B cell (primary cell): ENCODE results near the gene TPH2. TPM values are rescaled to one million over a fixed set of nuclear protein-coding genes. Genes with fewer than 3 reads are reported as not detected.

Experiments used
- ATAC-seq: fragments of 200-7000 bp; cut with Tn5 transposase; one replicate; pipeline ENCODE4 v1.10.0; 2021; ENCODE audit warnings: low read depth, mild to moderate bottlenecking, moderate number of reproducible peaks, moderate library complexity
- CTCF ChIA-PET: fragments of 350-600 bp; sonication (Branson Sonifier 250); formaldehyde crosslinking; loops from one replicate; lab custom pipeline; 2021; ENCODE audit warnings: antibody characterized with exemption, inconsistent platforms; lab: Charles Lee
- POLR2A ChIA-PET: fragments of 350-600 bp; sonication (Branson Sonifier 250); formaldehyde crosslinking; loops from one replicate; lab custom pipeline; 2021; ENCODE audit warnings: antibody characterized with exemption; lab: Charles Lee
- DNase-seq: peaks from one replicate; pipeline ENCODE4 v3.0.0; 2013
- H2AFZ ChIP-seq: 2 replicates; pipeline ENCODE4 v1.6.1; 2012; ENCODE audit warnings: mild to moderate bottlenecking, low read depth, low read length; ENCODE audit not compliant: insufficient read depth, poor library complexity, severe bottlenecking
- H3K27ac ChIP-seq, 2 donors: 1 replicate in 1 of 2; 2 replicates in 1 of 2; pipeline ENCODE4 v1.5.1; 2012 to 2013; ENCODE audit warnings: low read length in 2 of 2, mild to moderate bottlenecking in 2 of 2, moderate library complexity in 1 of 2
- H3K27me3 ChIP-seq, 4 experiments: fragments of 200-600 bp in 1 of 4; sonication (generic) in 1 of 4; replicated peaks in 1 of 4; 1 replicate in 2 of 4; 2 replicates in 2 of 4; pipeline versions ENCODE4 v1.6.1 to v1.7.0; 2013 to 2016; ENCODE audit warnings: low read length in 3 of 4, mild to moderate bottlenecking in 2 of 4, mixed read lengths in 1 of 4, moderate library complexity in 1 of 4; ENCODE audit not compliant: insufficient read depth in 4 of 4, control insufficient read depth in 3 of 4; ENCODE audit errors: control extremely low read depth in 1 of 4
- H3K36me3 ChIP-seq, 2 experiments: replicated peaks in 1 of 2; 1 replicate in 1 of 2; 2 replicates in 1 of 2; pipeline versions ENCODE4 v1.6.1 to v1.7.1; 2013; ENCODE audit warnings: low read length in 1 of 2; ENCODE audit not compliant: insufficient read depth in 2 of 2, control insufficient read depth in 1 of 2; ENCODE audit errors: control extremely low read depth in 1 of 2, extremely low read depth in 1 of 2
- H3K4me1 ChIP-seq, 2 donors: fragments of 200-600 bp in 1 of 2; sonication (generic) in 1 of 2; 1 replicate in 1 of 2; 2 replicates in 1 of 2; pipeline versions ENCODE4 v1.5.1 to v1.6.1; 2013 to 2017; ENCODE audit warnings: low read length in 2 of 2; ENCODE audit not compliant: control insufficient read depth in 2 of 2, insufficient read depth in 2 of 2
- H3K4me2 ChIP-seq: replicated peaks from 2 replicates; pipeline ENCODE3; 2012; ENCODE audit warnings: mild to moderate bottlenecking, low read depth, low read length; ENCODE audit not compliant: poor library complexity, severe bottlenecking
- H3K4me3 ChIP-seq, 5 experiments: fragments of 200-600 bp in 1 of 5; sonication (generic) in 1 of 5; 1 replicate in 3 of 5; 2 replicates in 2 of 5; pipeline versions ENCODE4 v1.5.1 to v1.7.0; 2011 to 2016; ENCODE audit warnings: low read length in 4 of 5, mild to moderate bottlenecking in 4 of 5, low read depth in 2 of 5, control low read depth in 1 of 5, moderate library complexity in 1 of 5; ENCODE audit not compliant: insufficient read depth in 1 of 5; ENCODE audit errors: control extremely low read depth in 1 of 5, extremely low read depth in 1 of 5
- H3K79me2 ChIP-seq: fragments of 200-600 bp; sonication (generic); one replicate; pipeline ENCODE4 v1.6.0; 2016; ENCODE audit warnings: low read length; ENCODE audit not compliant: control insufficient read depth, insufficient read depth
- H3K9ac ChIP-seq: fragments of 200-600 bp; sonication (generic); 2 replicates; pipeline ENCODE4 v1.6.1; 2017; ENCODE audit warnings: mild to moderate bottlenecking, low read length, moderate library complexity
- H3K9me3 ChIP-seq, 3 donors: one replicate each; pipeline versions ENCODE4 v1.6.1 to v1.7.1; 2013; ENCODE audit warnings: low read length in 2 of 3; ENCODE audit not compliant: control insufficient read depth in 2 of 3, insufficient read depth in 1 of 3; ENCODE audit errors: control extremely low read depth in 1 of 3
- H4K20me1 ChIP-seq: 2 replicates; pipeline ENCODE4 v1.6.0; 2012; ENCODE audit warnings: mild to moderate bottlenecking, low read length; ENCODE audit not compliant: insufficient read depth, control insufficient read depth, poor library complexity, severe bottlenecking
- H3K27ac Mint-ChIP-seq: one replicate; pipeline ENCODE4 v1.8.0; 2021; ENCODE audit warnings: mixed read lengths
- H3K27me3 Mint-ChIP-seq: one replicate; pipeline ENCODE4 v1.8.0; 2021; ENCODE audit warnings: mixed read lengths
- H3K4me1 Mint-ChIP-seq: one replicate; pipeline ENCODE4 v1.8.0; 2021; ENCODE audit warnings: mixed read lengths
- H3K4me3 Mint-ChIP-seq: one replicate; pipeline ENCODE4 v1.8.0; 2021; ENCODE audit warnings: mixed read lengths
- H3K9me3 Mint-ChIP-seq: one replicate; pipeline ENCODE4 v1.8.0; 2022; ENCODE audit warnings: mixed read lengths; ENCODE audit not compliant: insufficient read depth
- EZH2 ChIP-seq: IDR thresholded peaks from 2 replicates; pipeline ENCODE4 v1.6.1; 2012; ENCODE audit warnings: borderline replicate concordance, low read depth, mild to moderate bottlenecking, moderate library complexity, low read length; ENCODE audit not compliant: insufficient read depth, poor library complexity, severe bottlenecking
- WGBS: methylation state at CpG from one replicate; pipeline ENCODE4 v1.1.5; 2013; ENCODE audit warnings: missing lambda C conversion rate; ENCODE audit not compliant: insufficient coverage; 5-methylcytosine and 5-hydroxymethylcytosine counted together
- intact Hi-C: fragments of 100-400 bp; cut with micrococcal nuclease; formaldehyde crosslinking; loops from one replicate; pipeline ENCODE4 v1.10.0; 2022
- polyA plus RNA-seq: library from polyadenylated mRNA; depleted of rRNA; stranded (reverse); fragments of >200 nt; gene quantifications from 2 replicates; pipeline ENCODE4 v1.2.3, GENCODE V29; 2012
- total RNA-seq, 2 donors: library from RNA; stranded (reverse); fragments of 120-200 nt in 1 of 2; gene quantifications; 1 replicate in 1 of 2; 2 replicates in 1 of 2; pipeline versions ENCODE4 v1.2.3 to v1.2.4, GENCODE V29; 2013 to 2022
- TF ChIP-seq, protein P1 (sequence below): fragments of 200-600 bp; IDR thresholded peaks from one replicate; pipeline ENCODE4 v1.8.0; 2022; ENCODE audit warnings: antibody characterized with exemption, mild to moderate bottlenecking

TPH2 gene
- total and polyA plus RNA-seq, 2 donors (not counting 1 experiment from before 2014, with no cell fraction given) = not detected

GRCh38 chr12:72041811-72042210 is 103.2 kb downstream of the TPH2 start:
- Histone ChIP-seq H3K79me2 (no peaks in the 10 kb centered on the region), H4K20me1 (no peaks in the 10 kb centered on the region), H3K27ac (no peak overlapping the region), H2AFZ (no peak overlapping the region), H3K4me1 (no peaks in the 10 kb centered on the region), H3K4me3 (no peak overlapping the region), H3K36me3 (no peaks in the 10 kb centered on the region), H3K9me3 (peaks cover 0 to 1% (median 0%) of the 10 kb centered on the region in 3 donors), H3K4me2 (no peak overlapping the region), H3K9ac (no peak overlapping the region), H3K27me3 (no peaks in the 10 kb centered on the region)
- DNase-seq (no peak), ATAC-seq (no peak)
- intact Hi-C loops = no loop called here
- ChIA-PET POLR2A (no interaction called here), CTCF (no interaction called here)
- WGBS = 100% methylated on average over 1 of the region's 2 CpGs
- no peak overlapping the region for H3K27ac Mint-ChIP-seq
- H3K4me1 Mint-ChIP-seq = no peaks in the 10 kb centered on the region
- no peaks in the 10 kb centered on the region for H3K27me3 Mint-ChIP-seq
- no peaks in the 10 kb centered on the region for H3K9me3 Mint-ChIP-seq
- no peak overlapping the region for H3K4me3 Mint-ChIP-seq
- TF ChIP-seq, protein P1, sequence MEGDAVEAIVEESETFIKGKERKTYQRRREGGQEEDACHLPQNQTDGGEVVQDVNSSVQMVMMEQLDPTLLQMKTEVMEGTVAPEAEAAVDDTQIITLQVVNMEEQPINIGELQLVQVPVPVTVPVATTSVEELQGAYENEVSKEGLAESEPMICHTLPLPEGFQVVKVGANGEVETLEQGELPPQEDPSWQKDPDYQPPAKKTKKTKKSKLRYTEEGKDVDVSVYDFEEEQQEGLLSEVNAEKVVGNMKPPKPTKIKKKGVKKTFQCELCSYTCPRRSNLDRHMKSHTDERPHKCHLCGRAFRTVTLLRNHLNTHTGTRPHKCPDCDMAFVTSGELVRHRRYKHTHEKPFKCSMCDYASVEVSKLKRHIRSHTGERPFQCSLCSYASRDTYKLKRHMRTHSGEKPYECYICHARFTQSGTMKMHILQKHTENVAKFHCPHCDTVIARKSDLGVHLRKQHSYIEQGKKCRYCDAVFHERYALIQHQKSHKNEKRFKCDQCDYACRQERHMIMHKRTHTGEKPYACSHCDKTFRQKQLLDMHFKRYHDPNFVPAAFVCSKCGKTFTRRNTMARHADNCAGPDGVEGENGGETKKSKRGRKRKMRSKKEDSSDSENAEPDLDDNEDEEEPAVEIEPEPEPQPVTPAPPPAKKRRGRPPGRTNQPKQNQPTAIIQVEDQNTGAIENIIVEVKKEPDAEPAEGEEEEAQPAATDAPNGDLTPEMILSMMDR = no peak

DNA sequence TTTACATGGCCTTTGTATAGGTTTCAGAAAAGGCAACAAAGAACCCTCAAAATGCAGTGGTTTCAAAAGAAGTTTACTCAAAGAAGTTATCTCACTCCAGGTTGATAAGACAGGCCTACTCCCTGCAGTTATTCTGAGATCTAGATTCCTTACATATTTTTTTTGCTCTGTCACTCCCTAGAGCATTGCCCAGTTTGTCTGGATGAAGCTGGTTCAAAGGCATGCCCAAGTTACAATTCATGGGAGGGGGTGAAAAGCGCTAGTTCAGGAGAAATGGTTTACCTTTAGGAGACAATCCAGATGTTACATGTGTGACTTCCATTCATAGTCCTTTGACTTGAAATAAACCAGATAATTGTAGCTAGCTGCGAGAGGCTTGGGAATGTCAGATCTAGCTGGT is 115.0 kb downstream of the TPH2 start:
- Histone ChIP-seq H3K4me3 (no peak overlapping the region), H3K79me2 (no peaks in the 10 kb centered on the region), H3K9ac (no peak overlapping the region), H3K4me1 (no peaks in the 10 kb centered on the region), H3K27me3 (no peaks in the 10 kb centered on the region), H3K4me2 (no peak overlapping the region), H3K9me3 (no peaks in the 10 kb centered on the region), H3K27ac (no peak overlapping the region), H3K36me3 (no peaks in the 10 kb centered on the region), H2AFZ (no peak overlapping the region), H4K20me1 (no peaks in the 10 kb centered on the region)
- DNase-seq = no peak
- Mint-ChIP-seq H3K27ac (no peak overlapping the region), H3K4me3 (no peak overlapping the region), H3K9me3 (no peaks in the 10 kb centered on the region), H3K4me1 (no peaks in the 10 kb centered on the region), H3K27me3 (no peaks in the 10 kb centered on the region)
- ChIA-PET CTCF (no interaction called here), POLR2A (no interaction called here)
- ATAC-seq = no peak
- TF ChIP-seq, protein P1 = no peak
- TF ChIP-seq EZH2 = no peak
- WGBS = 100% methylated on average over 1 of the region's 2 CpGs
- intact Hi-C loops = no loop called here
